Esophagus muscularis mucosa (tissue), 3 donors: ENCODE results near the gene MRPL43.

ENCODE experiments used
- CTCF ChIP-seq, 3 experiments: fragments of 200-600 bp in 2 of 3; fragments of 450-650 bp in 1 of 3; sonication (generic) in 2 of 3; IDR thresholded peaks; one replicate each; pipeline ENCODE4 v1.5.1; 2017 to 2019; ENCODE audit warnings: antibody characterized with exemption in 3 of 3, mild to moderate bottlenecking in 2 of 3, moderate library complexity in 1 of 3
- POLR2A ChIP-seq: fragments of 450-650 bp; IDR thresholded peaks from one replicate; pipeline ENCODE4 v1.6.1; 2017; ENCODE audit warnings: antibody characterized with exemption, moderate library complexity, mild to moderate bottlenecking, low read depth
- POLR2AphosphoS5 ChIP-seq, 2 donors: sonication (generic); formaldehyde crosslinking; IDR thresholded peaks; one replicate each; pipeline ENCODE4 v1.6.1; 2017; ENCODE audit warnings: antibody characterized with exemption in 2 of 2

- TF ChIP-seq POLR2A (no peak), CTCF (IDR thresholded peaks at IDR 0.05) (no peak), POLR2AphosphoS5 (IDR thresholded peaks at IDR 0.05) (no peak)
These were observed 18.5 kb downstream of the MRPL43 start for GRCh38 chr10:100968863-100969186.
